Stimulated activated CD4-positive, alpha-beta T cell treated with anti-CD3 and anti-CD28 coated beads, Interleukin-12 subunit alpha, Interleukin-12 subunit beta, amount 100 ng/mL, for 4 hours (primary cell): Measurements from ENCODE around the gene EIF4B.

ENCODE experiments used
- DNase-seq: peaks from one replicate; pipeline ENCODE4 v3.0.0-alpha.2; 2020

EIF4B gene

GRCh38 chr12:53074283-53074998 lies 68.2 kb downstream of the EIF4B start:
- no peak for DNase-seq

- DNase-seq: no peak
These were observed 68.7 kb downstream of the EIF4B start for GRCh38 chr12:53074999-53075370.

- DNase-seq: no peak
These were observed 70.2 kb downstream of the EIF4B start for GRCh38 chr12:53076461-53076860.

- no peak for DNase-seq
These were observed 70.8 kb downstream of the EIF4B start for GRCh38 chr12:53077030-53077429.

GRCh38 chr12:53078425-53079225 lies 72.4 kb downstream of the EIF4B start:
- DNase-seq: no peak

GRCh38 chr12:53079226-53080117 lies 73.2 kb downstream of the EIF4B start, which contains the start of gene SPRYD3:
Gene SPRYD3, minus strand, starts transcription at chr12:53079390. Its CDS starts 57 bp downstream, at chr12:53079333.
- DNase-seq: peak; percentile 93

- DNase-seq: no peak
These were observed 76.5 kb downstream of the EIF4B start for GRCh38 chr12:53082637-53083175.

- DNase-seq: no peak
These were observed 80.1 kb downstream of the EIF4B start for GRCh38 chr12:53086361-53086760.

- DNase-seq: no peak
These were observed 83.8 kb downstream of the EIF4B start for GRCh38 chr12:53090105-53090504.

GRCh38 chr12:53090554-53090953 lies 84.3 kb downstream of the EIF4B start:
- no peak for DNase-seq

GRCh38 chr12:53091756-53092155 lies 85.5 kb downstream of the EIF4B start:
- DNase-seq: no peak
